Glomerular visceral epithelial cell (primary cell): Measurements from ENCODE around the gene PREB.
"Not testable (repeated sequence)": the region's sequence is repeated elsewhere in the genome, so short reads cannot be mapped to it uniquely, and the experiment has no call there.

Experiments
- DNase-seq: peaks from one replicate; pipeline ENCODE4 v3.0.0-alpha.2; 2016; ENCODE audit errors: extremely low spot score

PREB gene

DNA sequence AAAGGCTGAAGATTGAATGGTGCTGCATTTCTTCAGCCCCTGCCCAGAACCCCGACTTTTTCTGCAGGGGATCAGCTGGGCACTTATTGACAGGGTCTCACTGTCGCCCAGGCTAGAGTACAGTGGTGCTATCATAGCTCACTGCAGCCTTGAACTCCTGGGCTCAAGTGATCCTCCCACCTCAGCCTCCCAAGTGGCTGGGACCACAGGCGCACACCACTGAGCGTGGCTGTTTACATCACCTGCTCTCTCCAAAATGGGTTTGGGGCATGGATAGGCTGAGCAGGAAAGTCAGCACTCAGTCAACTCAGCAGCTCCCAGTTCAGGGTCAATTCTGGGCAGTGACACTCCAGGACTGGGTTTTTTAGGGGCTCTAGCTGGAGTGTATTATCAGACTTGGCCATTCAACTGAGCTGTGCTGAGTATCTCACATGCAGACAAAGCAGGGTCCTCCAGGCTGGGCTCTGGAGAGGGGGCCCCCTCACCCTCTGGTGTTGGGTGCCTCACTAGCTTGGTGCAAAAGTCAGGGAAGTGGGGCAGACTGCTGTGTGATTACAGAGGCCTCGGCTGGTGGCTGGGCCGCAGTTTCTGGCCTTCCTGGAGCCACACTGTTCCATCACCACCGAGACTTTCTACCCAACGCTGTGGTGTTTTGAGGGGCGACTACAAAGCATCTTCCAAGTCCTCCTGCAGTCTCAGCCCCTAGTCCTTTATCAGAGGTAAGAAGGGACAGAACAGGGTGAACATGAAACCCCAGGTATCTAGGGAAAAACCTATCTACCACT is 6.4 kb downstream of the PREB start:
- no peak for DNase-seq

DNA sequence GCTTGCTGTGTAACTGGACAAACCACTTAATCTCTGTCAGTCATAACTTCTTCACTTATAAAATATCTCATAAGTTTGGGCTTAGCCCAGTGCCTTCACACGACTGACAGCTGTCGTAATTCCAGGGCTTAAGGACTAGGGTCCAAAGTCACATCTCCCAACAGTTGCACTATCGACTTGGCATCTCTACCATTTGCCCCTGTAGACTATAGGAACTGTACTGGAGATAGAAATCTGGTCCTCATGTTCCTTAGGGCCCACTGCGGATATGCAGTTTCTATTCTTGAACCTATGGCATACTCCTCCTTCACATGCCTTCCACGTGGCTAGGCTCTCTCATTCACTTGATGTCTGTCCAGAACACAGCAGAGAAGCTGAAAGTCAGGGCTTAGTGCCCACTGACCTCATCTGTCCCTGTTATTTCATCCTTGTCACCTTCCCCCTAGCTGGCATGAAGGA is 8.2 kb downstream of the PREB start:
- no peak for DNase-seq

DNA sequence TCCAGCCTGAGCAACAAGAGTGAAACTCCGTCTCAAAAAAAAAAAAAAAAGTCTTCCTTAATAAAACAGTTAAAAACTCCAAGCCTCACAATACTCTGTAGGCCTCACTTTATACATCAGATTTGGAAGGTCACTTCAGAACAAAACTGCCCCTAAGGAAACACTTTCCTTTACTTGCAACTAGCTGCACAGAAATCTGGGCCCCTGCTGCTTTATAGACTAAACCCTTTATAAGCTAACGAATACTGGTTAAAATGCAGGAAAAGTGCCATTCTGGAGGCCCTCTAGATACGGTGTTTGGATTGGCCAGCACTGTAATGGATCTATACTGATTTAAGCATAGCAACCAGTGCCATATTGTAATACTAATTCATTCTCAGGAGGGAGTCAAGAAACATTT is 9.3 kb downstream of the PREB start:
- no peak for DNase-seq

DNA sequence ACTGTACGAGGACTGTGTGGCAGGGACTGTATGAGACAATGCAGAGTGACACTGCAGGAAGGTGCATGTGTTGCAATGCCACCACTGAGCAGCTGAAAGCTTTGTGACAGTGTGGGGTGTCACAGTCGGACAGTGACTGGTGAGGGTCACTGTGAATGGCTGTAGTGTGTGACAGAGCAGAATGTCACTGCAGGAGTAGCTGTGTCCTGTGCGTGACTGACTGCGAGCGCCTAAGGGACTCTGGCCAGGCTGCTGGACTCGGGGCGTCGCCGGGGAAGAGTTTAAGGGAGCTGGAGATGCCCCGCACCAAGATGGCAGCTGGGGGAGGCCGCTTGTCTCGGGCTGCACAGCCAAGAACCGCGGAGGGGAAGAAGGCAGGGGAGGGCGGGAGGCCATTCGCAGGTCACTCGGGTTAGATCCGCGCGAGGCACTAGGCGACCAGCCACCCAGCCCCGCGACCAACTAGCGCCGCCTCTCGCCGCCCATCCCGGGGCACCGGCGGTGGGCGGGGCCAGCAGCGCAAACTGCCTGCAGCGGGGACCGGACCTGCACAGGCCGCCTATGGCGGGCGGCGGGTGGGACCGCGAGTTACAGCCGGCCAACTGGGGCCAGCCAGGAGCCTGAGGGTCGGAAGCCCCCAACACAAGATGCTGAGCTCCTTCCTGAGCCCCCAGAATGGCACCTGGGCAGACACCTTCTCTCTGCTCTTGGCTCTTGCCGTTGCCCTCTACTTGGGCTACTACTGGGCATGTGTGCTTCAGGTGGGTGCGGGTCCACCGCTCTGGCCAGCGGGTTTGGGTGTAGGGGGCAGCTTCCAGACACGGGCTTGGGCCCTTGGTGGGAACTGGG is 10.9 kb downstream of the PREB start, which contains the start of gene ABHD1:
Gene ABHD1, plus strand, starts transcription at position 514 of the 849 bp plus-strand sequence. Its CDS starts 134 bp downstream, at position 648.
- DNase-seq, result peak; percentile 7

DNA sequence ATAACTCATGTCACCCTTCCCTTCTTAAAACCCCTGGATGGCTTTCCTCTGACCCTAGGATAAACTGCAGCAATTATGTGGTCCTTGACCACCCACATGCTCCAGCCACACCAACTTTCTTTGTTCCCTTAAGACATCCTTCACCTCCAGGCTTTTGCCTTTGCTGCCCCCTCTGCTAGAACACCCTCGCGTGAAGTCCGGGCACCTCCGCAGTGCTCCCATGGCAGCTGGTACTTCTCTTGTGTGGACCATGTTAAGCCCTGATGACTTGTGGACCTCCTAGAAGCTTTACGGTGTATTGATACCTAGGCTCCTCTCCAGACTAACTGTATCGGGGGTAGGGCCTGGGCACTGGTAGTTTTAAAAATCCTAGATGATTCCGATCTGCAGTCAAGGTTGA is 11.6 kb downstream of the PREB start:
- DNase-seq, result no peak

DNA sequence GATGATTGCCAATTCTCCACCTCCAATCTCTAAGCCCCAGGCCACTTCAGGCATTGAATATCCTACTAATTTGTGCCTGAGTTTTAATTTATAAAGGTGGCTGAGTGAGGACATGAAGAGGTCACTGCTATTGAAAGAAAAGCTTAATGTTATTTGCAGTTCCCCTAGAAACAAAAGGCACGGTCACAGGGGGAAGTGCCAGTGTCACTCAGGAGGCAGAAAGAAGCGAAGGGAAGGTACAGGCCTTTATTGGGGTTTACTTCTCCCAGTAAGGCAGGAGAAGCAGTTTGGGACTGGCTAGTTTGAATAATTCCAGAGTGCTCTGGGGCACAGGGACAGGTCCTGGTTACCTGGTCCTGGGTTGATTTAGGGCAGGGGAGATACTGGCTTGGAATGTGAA is 12.5 kb downstream of the PREB start:
- DNase-seq, result no peak

DNA sequence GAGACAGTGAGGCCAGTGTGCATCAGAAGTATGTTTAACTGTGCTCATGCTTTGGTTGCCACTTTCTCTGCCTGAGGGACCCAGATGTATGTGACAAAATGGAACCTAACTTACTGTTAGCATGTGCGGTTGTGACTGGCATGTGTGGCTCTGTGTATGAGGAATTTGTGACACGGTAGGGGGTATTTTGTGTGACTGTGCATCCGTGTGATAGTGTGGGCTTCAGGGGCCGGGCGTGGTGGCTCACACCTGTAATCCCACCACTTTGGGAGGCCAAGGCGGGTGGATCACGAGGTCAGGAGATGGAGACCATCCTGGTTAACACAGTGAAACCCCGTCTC is 15.1 kb downstream of the PREB start:
- not testable (repeated sequence) for DNase-seq

DNA sequence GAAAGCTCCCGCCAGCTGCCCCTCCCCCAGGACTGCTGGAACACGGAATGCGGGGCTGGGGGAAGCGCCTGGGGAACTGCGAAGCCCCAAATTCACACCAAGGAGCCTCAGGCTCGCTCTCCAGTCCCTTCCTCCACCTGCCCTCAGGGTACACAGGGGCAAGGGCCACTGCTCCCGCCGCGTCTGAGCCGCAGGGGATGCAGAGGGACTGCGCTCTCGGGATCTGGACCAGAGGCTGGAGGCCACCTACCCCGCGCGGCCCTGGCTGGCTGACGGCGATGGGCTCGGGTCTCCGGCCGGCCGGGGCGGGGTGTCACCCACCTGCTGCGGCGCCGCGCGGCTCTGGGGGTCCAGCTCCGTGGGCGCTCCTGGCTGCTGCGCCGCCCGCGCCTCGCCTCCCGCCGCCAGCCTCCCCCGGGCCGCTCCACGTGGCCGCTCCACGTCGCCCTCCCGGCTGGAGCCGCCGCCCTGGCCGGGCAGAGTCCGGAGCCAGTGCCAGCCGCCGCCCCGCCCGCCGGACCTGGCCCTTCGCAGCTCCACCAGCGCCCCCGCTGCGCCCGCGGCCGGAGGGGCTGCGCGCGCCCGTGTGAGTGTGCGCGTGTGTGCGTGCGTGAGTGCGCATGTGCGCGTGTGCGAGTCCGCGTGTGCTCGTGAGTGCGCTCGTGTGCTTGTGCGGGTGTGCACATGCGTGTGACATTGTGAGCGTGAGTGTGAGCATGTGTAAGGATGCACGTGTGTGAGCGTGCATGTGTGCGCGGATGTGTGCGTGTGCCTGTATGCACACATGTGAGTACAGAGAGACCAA is 15.7 kb downstream of the PREB start, which contains the start of gene CGREF1:
Gene CGREF1, minus strand, starts transcription at position 604 of the 805 bp plus-strand sequence. CDS start 14,762 bp downstream, outside the sequence.
- DNase-seq, result no peak

DNA sequence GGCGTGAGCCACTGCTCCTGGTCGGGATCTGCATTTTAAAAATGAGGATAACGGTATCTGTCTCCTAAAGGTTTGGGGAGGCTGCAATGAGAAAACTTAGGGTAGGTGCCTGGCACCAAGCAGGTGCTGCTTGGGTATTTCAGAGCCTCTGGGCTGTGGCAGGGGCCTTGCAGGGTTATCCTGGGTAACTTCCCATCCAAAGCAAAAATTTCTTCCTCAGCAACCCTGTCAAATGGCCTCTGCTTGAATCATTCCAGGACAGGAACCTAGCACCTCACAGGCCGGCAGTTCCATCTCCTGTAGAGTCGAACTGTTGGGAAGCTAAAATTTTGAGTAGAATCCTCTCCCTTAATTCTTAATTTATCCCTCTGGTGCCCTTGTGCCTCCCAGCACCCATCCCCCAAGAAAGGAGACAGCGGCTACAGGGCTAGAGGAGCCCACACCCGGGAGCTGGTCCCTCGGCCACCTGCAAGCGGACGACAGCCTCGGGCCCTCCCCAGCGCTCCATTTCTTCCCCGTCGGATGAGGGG is 16.4 kb downstream of the PREB start:
- no peak for DNase-seq

DNA sequence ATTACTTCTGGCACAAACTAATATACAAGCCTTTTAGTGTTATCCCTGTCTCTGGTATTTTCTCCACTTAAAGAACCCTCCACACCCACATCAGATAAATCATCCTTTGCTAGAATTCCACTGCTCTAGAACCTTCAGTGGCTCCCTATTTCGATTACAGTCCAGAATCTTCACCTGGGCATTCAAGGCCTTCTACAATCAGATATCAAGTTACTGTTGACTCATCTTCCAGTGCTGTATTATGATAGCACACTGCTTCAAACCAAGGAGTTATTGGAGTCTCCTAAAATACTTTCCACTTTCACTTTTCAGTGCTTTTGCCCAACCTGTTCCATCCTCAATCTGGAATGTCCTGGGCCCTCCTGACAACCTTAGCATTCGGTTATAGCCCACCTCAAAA is 18.9 kb downstream of the PREB start:
- DNase-seq, result no peak

DNA sequence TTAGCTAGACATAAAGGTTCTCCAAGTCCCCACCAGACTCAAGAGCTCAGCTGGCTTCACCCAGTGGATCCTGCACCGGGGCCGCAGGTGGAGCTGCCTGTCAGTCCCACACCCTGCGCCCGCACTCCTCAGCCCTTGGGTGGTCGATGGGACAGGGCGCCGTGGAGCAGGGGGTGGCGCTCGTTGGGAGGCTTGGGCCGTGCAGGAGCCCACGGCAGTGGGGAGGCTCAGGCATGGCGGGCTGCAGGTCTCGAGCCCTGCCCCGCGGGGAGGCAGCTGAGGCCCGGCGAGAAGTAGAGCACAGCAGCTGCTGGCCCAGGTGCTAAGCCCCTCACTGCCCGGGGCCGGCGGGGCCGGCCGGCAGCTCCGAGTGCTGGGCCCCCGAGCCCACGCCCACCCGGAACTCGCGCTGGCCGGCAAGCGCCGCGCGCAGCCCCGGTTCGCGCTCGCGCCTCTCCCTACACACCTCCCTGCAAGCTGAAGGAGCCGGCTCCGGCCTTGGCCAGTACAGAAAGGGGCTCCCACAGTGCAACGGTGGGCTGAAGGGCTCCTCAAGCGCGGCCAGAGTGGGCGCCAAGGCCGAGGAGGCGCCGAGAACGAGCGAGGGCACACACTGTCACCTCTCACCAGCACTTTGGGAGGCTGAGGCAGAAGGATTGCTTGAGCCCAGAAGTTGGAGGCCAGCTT is 22.9 kb downstream of the PREB start:
- not testable (repeated sequence) for DNase-seq

DNA sequence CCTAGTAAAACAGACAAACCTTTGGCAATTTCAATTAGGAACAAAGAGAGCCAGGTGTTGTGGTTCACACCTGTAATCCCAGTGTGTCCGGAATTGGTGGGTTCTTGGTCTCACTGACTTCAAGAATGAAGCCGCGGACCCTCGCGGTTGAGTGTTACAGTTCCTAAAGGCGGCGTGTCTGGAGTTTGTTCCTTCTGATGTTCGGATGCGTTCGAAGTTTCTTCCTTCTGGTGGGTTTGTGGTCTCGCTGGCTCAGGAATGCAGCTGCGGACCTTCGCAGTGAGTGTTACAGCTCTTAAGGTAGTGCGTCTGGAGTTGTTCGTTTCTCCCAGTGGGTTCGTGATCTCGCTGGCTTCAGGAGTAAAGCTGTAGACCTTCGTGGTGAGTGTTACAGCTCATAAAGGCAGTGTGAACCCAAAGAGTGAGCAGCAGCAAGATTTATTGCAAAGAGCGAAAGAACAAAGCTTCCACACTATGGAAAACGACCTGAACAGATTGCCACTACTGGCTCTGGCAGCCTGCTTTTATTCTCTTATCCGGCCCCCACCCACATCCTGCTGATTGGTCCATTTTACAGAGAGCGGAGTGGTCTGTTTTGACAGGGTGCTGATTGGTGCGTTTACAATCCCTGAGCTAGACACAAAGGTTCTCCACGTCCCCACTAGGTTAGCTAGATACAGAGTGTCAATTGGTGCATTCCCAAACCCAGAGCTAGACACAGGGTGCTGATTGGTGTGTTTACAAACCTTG is 23.7 kb downstream of the PREB start:
- DNase-seq, result not testable (repeated sequence)

DNA sequence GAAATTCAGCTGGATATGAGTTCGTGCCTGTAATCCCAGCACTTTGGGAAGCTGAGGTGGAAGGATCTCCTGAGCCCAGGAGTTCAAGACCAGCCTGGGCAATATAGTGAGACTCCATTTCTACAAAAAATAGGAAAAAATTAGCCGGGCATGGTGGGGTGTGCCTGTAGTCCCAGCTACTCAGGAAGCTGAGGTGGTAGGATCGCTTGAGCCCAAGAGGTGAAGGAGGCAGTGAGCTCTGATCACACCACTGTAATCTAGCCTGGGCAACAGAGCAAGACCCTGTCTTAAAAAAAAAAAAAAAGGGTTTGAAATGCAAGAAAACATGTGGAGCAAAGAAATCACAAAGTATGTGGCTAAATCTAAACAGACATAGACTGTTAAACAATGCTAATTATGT is 25.4 kb downstream of the PREB start:
- DNase-seq, result no peak

DNA sequence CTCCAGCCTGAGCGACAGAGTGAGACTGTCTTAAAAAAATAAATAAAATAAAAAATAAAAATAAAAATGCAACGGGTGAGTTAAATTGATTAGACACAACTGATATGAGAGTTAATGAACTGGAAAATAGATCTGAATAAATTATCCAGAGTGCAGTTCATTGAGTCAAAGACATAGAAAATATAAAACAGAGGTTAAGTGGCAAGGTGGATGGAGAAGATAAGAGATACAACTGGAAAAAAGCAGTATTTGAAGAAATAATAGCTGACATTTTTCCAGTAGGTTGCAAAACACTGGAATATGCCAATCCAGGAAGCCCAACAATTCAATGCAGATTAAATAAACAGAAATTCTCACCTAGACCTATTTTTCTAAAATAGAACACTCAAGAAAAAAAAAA is 26.2 kb downstream of the PREB start:
- no peak for DNase-seq

DNA sequence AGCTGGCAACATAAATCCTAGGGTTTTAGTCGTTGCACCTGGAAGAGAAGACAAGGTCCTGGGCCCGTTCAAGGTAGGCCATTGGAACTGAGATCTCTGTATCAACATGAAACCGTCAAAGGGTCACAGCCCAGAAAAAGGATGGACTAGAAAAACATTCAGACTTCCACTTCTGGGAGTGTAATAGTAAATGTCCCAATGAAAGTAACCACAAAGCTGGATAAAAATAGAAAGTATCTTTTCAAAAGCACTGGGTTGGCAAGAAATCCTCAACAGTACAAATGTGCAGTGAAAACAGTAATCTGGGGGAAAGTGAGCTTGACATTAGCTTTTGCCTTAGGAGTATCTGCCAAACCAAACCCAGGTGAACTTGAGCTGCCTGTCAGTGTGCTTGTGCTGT is 28.5 kb downstream of the PREB start:
- DNase-seq, result no peak

DNA sequence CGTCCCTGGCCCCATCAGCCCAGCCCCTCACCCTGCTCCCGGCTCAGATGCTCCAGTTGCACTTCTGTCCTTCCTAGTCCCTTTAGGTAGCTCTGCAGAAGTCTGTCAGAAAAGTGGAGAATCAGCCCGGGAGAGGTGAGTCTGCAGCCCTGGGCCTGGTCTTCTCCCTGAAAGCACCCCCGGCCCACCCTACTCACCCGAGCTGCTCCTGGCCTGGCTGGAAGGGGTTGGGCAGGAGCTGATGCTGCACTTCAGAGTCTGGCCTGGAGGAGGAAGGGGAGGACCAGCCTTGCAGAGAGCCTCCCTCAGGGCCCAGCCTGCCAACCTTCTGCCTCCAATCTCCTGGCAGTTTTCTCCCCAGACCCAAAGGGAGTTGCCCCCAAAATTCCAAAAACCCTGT is 32.1 kb downstream of the PREB start:
- DNase-seq, result no peak

DNA sequence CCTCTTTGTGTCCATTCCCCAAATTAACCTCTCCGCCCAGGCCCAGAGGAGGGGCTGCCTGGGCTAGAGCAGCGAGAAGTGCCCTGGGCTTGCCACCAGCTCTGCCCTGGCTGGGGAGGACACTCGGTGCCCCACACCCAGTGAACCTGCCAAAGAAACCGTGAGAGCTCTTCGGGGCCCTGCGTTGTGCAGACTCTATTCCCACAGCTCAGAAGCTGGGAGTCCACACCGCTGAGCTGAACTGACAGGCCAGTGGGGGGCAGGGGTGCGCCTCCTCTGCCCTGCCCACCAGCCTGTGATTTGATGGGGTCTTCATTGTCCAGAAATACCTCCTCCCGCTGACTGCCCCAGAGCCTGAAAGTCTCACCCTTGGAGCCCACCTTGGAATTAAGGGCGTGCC is 34.4 kb downstream of the PREB start:
- no peak for DNase-seq

DNA sequence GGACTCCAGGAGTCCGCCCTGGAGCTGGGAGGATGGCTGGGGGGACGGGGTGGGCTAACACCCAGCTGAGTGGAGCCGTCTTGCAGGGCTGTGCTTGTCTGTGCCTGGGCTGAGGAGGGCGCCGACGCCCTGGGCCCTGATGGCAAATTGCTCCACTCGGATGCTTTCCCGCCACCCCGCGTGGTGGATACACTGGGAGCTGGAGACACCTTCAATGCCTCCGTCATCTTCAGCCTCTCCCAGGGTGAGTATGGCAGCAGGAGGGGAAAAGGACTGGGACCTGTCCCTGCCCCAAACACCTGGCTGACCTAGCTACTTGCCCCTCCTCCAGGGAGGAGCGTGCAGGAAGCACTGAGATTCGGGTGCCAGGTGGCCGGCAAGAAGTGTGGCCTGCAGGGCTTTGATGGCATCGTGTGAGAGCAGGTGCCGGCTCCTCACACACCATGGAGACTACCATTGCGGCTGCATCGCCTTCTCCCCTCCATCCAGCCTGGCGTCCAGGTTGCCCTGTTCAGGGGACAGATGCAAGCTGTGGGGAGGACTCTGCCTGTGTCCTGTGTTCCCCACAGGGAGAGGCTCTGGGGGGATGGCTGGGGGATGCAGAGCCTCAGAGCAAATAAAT is 35.0 kb downstream of the PREB start:
- DNase-seq, result no peak

DNA sequence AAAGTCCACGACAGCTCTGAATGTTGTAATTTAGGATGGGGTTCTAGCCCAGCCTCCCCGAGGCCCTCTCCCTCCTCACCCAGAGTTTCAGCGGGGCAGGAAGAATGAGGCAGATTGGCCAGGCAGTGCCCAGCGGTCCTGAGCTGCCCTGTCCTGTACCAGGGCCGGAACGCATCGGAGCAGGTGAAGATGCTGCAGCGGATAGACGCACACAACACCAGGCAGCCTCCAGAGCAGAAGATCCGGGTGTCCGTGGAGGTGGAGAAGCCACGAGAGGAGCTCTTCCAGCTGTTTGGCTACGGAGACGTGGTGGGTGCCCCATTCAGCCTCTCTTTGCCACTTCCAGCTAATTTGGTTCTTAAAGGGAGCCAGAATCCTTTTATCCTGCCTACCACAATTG is 37.1 kb downstream of the PREB start:
- no peak for DNase-seq

DNA sequence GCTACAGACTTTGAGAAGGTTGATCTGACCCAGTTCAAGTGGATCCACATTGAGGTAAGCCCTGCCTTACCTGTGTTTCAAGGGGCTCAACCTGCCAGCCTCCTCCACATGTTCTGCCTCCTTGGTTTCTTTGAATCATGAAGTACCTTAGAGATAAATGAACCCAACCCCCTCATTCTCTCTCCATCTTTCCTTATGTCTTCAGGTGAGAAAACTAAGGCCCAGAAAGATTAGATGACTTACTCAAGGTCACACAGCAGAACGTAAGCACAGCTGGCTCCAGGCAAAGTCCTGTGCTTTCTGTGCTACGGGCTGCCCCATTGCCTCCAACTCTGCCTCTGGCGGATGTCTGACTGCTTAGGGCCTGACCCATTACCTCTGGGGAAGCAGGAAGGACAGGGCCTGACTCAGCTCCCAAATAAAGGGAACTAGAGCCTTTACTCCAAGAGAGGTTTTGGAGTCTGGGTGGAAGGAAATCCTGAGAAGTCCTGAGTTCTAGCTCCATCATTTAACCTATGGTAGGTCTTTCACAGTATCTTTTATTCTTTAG is 37.6 kb downstream of the PREB start:
- no peak for DNase-seq
